ENCODE data around the gene FAR2. TPM values are rescaled to one million over a fixed set of nuclear protein-coding genes. Genes with fewer than 3 reads are reported as not detected.

Gene FAR2
- total RNA-seq, 1 experiment from 2014 or later: 22.1 TPM

GRCh38 chr12:29157486-29157946 lies 8.4 kb downstream of the FAR2 start:
- H3K14ac ChIP-seq (ENCODE audit: insufficient read depth, low read length): no peak overlapping the region
- Mint-ChIP-seq H3K9me3 (no peaks in the 10 kb centered on the region), H3K36me3 (ENCODE audit: insufficient read depth in 1 of 3, low read depth in 3 of 3) (no peaks in the 10 kb centered on the region), H3K27me3 (ENCODE audit: low read depth) (no peaks in the 10 kb centered on the region), H3K27ac (no peak overlapping the region), H3K4me1 (peaks cover 13 to 17% of the 10 kb centered on the region in 2 experiments), H3K4me3 (no peak overlapping the region)
- H3K79me2 ChIP-seq (ENCODE audit: insufficient read depth, low read length): no peaks in the 10 kb centered on the region
- no peaks in the 10 kb centered on the region; the same call in 1 of the 2 replicates for H3K4me1 ChIP-seq (ENCODE audit: insufficient read depth, low read length)
- no peak overlapping the region for H2BK15ac ChIP-seq (ENCODE audit: low read depth, low read length)
- H3K4ac ChIP-seq (ENCODE audit: low read depth, low read length): no peak overlapping the region
- H3T11ph ChIP-seq (ENCODE audit: low read length): no peak overlapping the region
- no peak overlapping the region for H2BK5ac ChIP-seq (ENCODE audit: insufficient read length, low read length)
- H3K23me2 ChIP-seq (ENCODE audit: insufficient read length, low read depth, low read length, poor library complexity, severe bottlenecking): no peaks in the 10 kb centered on the region
- no peak overlapping the region for H2BK12ac ChIP-seq (ENCODE audit: insufficient read length, low read depth, low read length)
- H2BK20ac ChIP-seq (ENCODE audit: low read depth, low read length, poor library complexity, severe bottlenecking): no peak overlapping the region
- H2AFZ ChIP-seq (ENCODE audit: low read length): no peak overlapping the region
- no peak overlapping the region for H2BK120ac ChIP-seq (ENCODE audit: low read depth, low read length, poor library complexity, severe bottlenecking)
- no peak overlapping the region for H4K5ac ChIP-seq (ENCODE audit: insufficient read length, low read depth, low read length)
- H4K91ac ChIP-seq (ENCODE audit: insufficient read length, low read depth, low read length): no peak overlapping the region
- no peak overlapping the region for H3K9ac ChIP-seq (ENCODE audit: extremely low read depth, insufficient read length, low read length)
- H3K9me3 ChIP-seq (ENCODE audit: control insufficient read depth, low read depth, low read length): no peaks in the 10 kb centered on the region
- no peak overlapping the region for H3K56ac ChIP-seq (ENCODE audit: insufficient read length, low read depth, low read length)
- TF ChIP-seq, protein P1, sequence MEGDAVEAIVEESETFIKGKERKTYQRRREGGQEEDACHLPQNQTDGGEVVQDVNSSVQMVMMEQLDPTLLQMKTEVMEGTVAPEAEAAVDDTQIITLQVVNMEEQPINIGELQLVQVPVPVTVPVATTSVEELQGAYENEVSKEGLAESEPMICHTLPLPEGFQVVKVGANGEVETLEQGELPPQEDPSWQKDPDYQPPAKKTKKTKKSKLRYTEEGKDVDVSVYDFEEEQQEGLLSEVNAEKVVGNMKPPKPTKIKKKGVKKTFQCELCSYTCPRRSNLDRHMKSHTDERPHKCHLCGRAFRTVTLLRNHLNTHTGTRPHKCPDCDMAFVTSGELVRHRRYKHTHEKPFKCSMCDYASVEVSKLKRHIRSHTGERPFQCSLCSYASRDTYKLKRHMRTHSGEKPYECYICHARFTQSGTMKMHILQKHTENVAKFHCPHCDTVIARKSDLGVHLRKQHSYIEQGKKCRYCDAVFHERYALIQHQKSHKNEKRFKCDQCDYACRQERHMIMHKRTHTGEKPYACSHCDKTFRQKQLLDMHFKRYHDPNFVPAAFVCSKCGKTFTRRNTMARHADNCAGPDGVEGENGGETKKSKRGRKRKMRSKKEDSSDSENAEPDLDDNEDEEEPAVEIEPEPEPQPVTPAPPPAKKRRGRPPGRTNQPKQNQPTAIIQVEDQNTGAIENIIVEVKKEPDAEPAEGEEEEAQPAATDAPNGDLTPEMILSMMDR (conservative IDR thresholded peaks at IDR 0.05): no peak
- H4K20me1 ChIP-seq (ENCODE audit: control insufficient read depth, insufficient read depth, insufficient read length): no peaks in the 10 kb centered on the region
- no peaks in the 10 kb centered on the region for H3K27me3 ChIP-seq (ENCODE audit: insufficient read depth, low read length)
- no peak overlapping the region for H2AK5ac ChIP-seq (ENCODE audit: insufficient read length, low read length)
- H4K8ac ChIP-seq (replicated peaks; ENCODE audit: insufficient read length, low read depth, low read length): no peak overlapping the region
- peaks cover 5% of the 10 kb centered on the region for H3K79me1 ChIP-seq (ENCODE audit: insufficient read depth, low read depth, low read length, poor library complexity, severe bottlenecking)
- DNase-seq: no peak
- no peak overlapping the region for H3K27ac ChIP-seq (ENCODE audit: insufficient read length, low read depth, low read length)
- WGBS (ENCODE audit: extremely low coverage, insufficient read length, low lambda C conversion rate): no CpG with 5 or more reads among the region's 1 CpG
- no peak overlapping the region for H3K23ac ChIP-seq (ENCODE audit: insufficient read length, low read depth, low read length)
- no peak overlapping the region for H3K4me2 ChIP-seq (ENCODE audit: insufficient read depth, insufficient read length, low read length)
- no peak overlapping the region for H3K18ac ChIP-seq (ENCODE audit: insufficient read length, low read depth, low read length)
